Spleen (tissue), 11 donors: ENCODE data around the gene GRM3. TPM values are rescaled to one million over a fixed set of nuclear protein-coding genes. Genes with fewer than 3 reads are reported as not detected.

Experiments used
- DNase-seq: peaks from one replicate; pipeline ENCODE4 v3.0.0-alpha.2; 2020
- H3K27ac ChIP-seq, 8 donors: fragments of 200-600 bp; sonication (generic) in 7 of 8; 1 replicate in 4 of 8; 2 replicates in 4 of 8; pipeline versions ENCODE4 v1.5.0 to v1.8.0; 2016 to 2021; ENCODE audit warnings: inconsistent platforms in 4 of 8, mild to moderate bottlenecking in 4 of 8, moderate library complexity in 1 of 8
- H3K27me3 ChIP-seq, 7 donors: fragments of 200-600 bp; sonication (generic) in 6 of 7; replicated peaks in 1 of 7; 1 replicate in 4 of 7; 2 replicates in 3 of 7; pipeline versions ENCODE4 v1.5.0 to v1.8.0; 2016 to 2021; ENCODE audit warnings: inconsistent platforms in 3 of 7, mild to moderate bottlenecking in 1 of 7
- H3K36me3 ChIP-seq, 6 donors: fragments of 200-600 bp; sonication (generic) in 5 of 6; 1 replicate in 4 of 6; 2 replicates in 2 of 6; pipeline versions ENCODE4 v1.5.0 to v1.8.0; 2016 to 2021; ENCODE audit warnings: inconsistent platforms in 2 of 6
- H3K4me1 ChIP-seq, 6 donors: fragments of 200-600 bp; sonication (generic) in 5 of 6; 1 replicate in 3 of 6; 2 replicates in 3 of 6; pipeline versions ENCODE4 v1.5.0 to v1.8.0; 2016 to 2021; ENCODE audit warnings: inconsistent platforms in 3 of 6
- H3K4me3 ChIP-seq, 8 donors: fragments of 200-600 bp; sonication (generic) in 7 of 8; 1 replicate in 4 of 8; 2 replicates in 4 of 8; pipeline versions ENCODE4 v1.5.0 to v1.8.0; 2016 to 2021; ENCODE audit warnings: inconsistent platforms in 4 of 8, mild to moderate bottlenecking in 4 of 8, moderate library complexity in 2 of 8
- H3K9me3 ChIP-seq, 8 donors: fragments of 200-600 bp; sonication (generic) in 7 of 8; 1 replicate in 4 of 8; 2 replicates in 4 of 8; pipeline versions ENCODE4 v1.5.0 to v1.8.0; 2016 to 2021; ENCODE audit warnings: inconsistent platforms in 4 of 8
- POLR2A ChIP-seq, 3 donors: fragments of 450-650 bp; IDR thresholded peaks; one replicate each; pipeline ENCODE4 v1.5.1; 2017; ENCODE audit warnings: antibody characterized with exemption in 3 of 3, mild to moderate bottlenecking in 1 of 3
- POLR2AphosphoS5 ChIP-seq, 3 donors: sonication (generic); formaldehyde crosslinking; IDR thresholded peaks; one replicate each; pipeline ENCODE4 v1.5.1; 2017; ENCODE audit warnings: antibody characterized with exemption in 3 of 3
- WGBS, 5 donors: extraction: QIAGEN DNeasy Blood & Tissue Kit in 3 of 5; methylation state at CpG; one replicate each; pipeline versions ENCODE4 v1.1.5 to v1.1.7; 2013 to 2018; 5-methylcytosine and 5-hydroxymethylcytosine counted together
- intact Hi-C: fragments of 100-400 bp; cut with DNase I; formaldehyde crosslinking; loops from one replicate; pipeline ENCODE4 v1.15.0; 2023; ENCODE audit warnings: low total_unique reads
- polyA plus RNA-seq, 3 donors: library from polyadenylated mRNA; stranded (reverse); fragments of 200-250 nt; gene quantifications; one replicate each; pipeline ENCODE4 v1.2.1, GENCODE V29; 2013
- total RNA-seq, 7 donors: library from RNA; depleted of rRNA in 3 of 7; stranded (reverse); fragments of >200 nt in 3 of 7; fragmentation: NEBNext Ultra II Directional in 4 of 7; extraction: Animal tissue kit (Norgen Biotek cat#: 25700) in 4 of 7; gene quantifications; one replicate each; pipeline versions ENCODE4 v1.1.0 to v1.2.1, GENCODE V29; 2016 to 2021
- TF ChIP-seq, protein P1 (sequence below), 11 experiments: fragments of 200-600 bp in 7 of 11; fragments of 450-650 bp in 4 of 11; sonication (generic) in 4 of 11; IDR thresholded peaks in 8 of 11; conservative IDR thresholded peaks in 3 of 11; 1 replicate in 7 of 11; 2 replicates in 4 of 11; pipeline versions ENCODE4 v1.4.0 to v1.8.0; 2016 to 2021; ENCODE audit warnings: antibody characterized with exemption in 11 of 11, inconsistent platforms in 4 of 11, mild to moderate bottlenecking in 1 of 11
- donor health status: healthy with polysubstance abuse.
- donor health status: DM: no; HTN: no; CAD: no; lungs with moderate emphysema.
- donor health status: DM: no; HTN: no; CAD: no.
- donor health status: Bipolar disorder and iron deficiency.
- donor health status: healthy.
- donor health status: DM: no; HTN: no; CAD: no.
- donor health status: DM: yes; HTN: yes; CAD: no.

Gene GRM3
- total and polyA plus RNA-seq, 10 donors = 0.21 to 0.37 TPM; not detected in 8

GRCh38 chr7:86785641-86786040 lies 141.9 kb downstream of the GRM3 start:
- no peaks in the 10 kb centered on the region for H3K27me3 ChIP-seq
- TF ChIP-seq POLR2AphosphoS5 (IDR thresholded peaks at IDR 0.05) = no peak
- no peak for TF ChIP-seq POLR2A (IDR thresholded peaks at IDR 0.05)
- 37 to 52% (median 43%) methylated on average over 3 of the region's 3 CpGs for WGBS, 5 donors
- no peaks in the 10 kb centered on the region for H3K36me3 ChIP-seq
- no peak overlapping the region for H3K4me3 ChIP-seq
- no peak overlapping the region for H3K27ac ChIP-seq
- intact Hi-C loops = no loop called here
- no peak for DNase-seq
- H3K4me1 ChIP-seq = no peaks in the 10 kb centered on the region
- peaks cover 0 to 6% (median 0%) of the 10 kb centered on the region in 8 donors for H3K9me3 ChIP-seq

- 95 to 98% (median 97%) methylated on average over 30 to 36 of the region's 36 CpGs for WGBS, 5 donors
Observed at GRCh38 chr7:86786376-86786775, 142.7 kb downstream of the GRM3 start.

GRCh38 chr7:86788948-86789347 lies 145.2 kb downstream of the GRM3 start:
- intact Hi-C loops = no loop called here
- Histone ChIP-seq H3K9me3 (peaks cover 0 to 6% (median 0%) of the 10 kb centered on the region in 8 donors), H3K27me3 (no peaks in the 10 kb centered on the region), H3K36me3 (no peaks in the 10 kb centered on the region), H3K4me3 (no peak overlapping the region), H3K27ac (no peak overlapping the region), H3K4me1 (no peaks in the 10 kb centered on the region)
- 49 to 70% (median 59%) methylated on average over 1 of the region's 1 CpG for WGBS, 5 donors
- no peak for DNase-seq
- TF ChIP-seq, protein P1, sequence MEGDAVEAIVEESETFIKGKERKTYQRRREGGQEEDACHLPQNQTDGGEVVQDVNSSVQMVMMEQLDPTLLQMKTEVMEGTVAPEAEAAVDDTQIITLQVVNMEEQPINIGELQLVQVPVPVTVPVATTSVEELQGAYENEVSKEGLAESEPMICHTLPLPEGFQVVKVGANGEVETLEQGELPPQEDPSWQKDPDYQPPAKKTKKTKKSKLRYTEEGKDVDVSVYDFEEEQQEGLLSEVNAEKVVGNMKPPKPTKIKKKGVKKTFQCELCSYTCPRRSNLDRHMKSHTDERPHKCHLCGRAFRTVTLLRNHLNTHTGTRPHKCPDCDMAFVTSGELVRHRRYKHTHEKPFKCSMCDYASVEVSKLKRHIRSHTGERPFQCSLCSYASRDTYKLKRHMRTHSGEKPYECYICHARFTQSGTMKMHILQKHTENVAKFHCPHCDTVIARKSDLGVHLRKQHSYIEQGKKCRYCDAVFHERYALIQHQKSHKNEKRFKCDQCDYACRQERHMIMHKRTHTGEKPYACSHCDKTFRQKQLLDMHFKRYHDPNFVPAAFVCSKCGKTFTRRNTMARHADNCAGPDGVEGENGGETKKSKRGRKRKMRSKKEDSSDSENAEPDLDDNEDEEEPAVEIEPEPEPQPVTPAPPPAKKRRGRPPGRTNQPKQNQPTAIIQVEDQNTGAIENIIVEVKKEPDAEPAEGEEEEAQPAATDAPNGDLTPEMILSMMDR (IDR thresholded peaks at IDR 0.05 in 8 of 11, conservative IDR thresholded peaks at IDR 0.05 in 3 of 11) = no peak
- no peak for TF ChIP-seq POLR2AphosphoS5 (IDR thresholded peaks at IDR 0.05)
- TF ChIP-seq POLR2A (IDR thresholded peaks at IDR 0.05) = no peak

More at GRCh38 chr7:86786376-86786775, 142.7 kb downstream of the GRM3 start:
- Histone ChIP-seq H3K27me3 (no peaks in the 10 kb centered on the region), H3K36me3 (no peaks in the 10 kb centered on the region), H3K4me1 (no peaks in the 10 kb centered on the region), H3K4me3 (no peak overlapping the region), H3K9me3 (peaks cover 0 to 6% (median 0%) of the 10 kb centered on the region in 8 donors), H3K27ac (no peak overlapping the region)
- TF ChIP-seq POLR2AphosphoS5 (IDR thresholded peaks at IDR 0.05) = no peak
- TF ChIP-seq, protein P1 (IDR thresholded peaks at IDR 0.05 in 8 of 11, conservative IDR thresholded peaks at IDR 0.05 in 3 of 11) = no peak
- no peak for TF ChIP-seq POLR2A (IDR thresholded peaks at IDR 0.05)
- peak; percentile 70 for DNase-seq
- intact Hi-C loops = no loop called here

- Histone ChIP-seq H3K36me3 (no peaks in the 10 kb centered on the region), H3K27ac (no peak overlapping the region), H3K4me3 (no peak overlapping the region), H3K4me1 (no peaks in the 10 kb centered on the region), H3K9me3 (peaks cover 0 to 6% (median 0%) of the 10 kb centered on the region in 8 donors), H3K27me3 (no peaks in the 10 kb centered on the region)
- DNase-seq = no peak
- intact Hi-C loops = no loop called here
- TF ChIP-seq POLR2A (IDR thresholded peaks at IDR 0.05) (no peak), POLR2AphosphoS5 (IDR thresholded peaks at IDR 0.05) (no peak)
- TF ChIP-seq, protein P1 (IDR thresholded peaks at IDR 0.05 in 8 of 11, conservative IDR thresholded peaks at IDR 0.05 in 3 of 11) = no peak
Observed at GRCh38 chr7:86790383-86790782, 146.7 kb downstream of the GRM3 start.

DNA sequence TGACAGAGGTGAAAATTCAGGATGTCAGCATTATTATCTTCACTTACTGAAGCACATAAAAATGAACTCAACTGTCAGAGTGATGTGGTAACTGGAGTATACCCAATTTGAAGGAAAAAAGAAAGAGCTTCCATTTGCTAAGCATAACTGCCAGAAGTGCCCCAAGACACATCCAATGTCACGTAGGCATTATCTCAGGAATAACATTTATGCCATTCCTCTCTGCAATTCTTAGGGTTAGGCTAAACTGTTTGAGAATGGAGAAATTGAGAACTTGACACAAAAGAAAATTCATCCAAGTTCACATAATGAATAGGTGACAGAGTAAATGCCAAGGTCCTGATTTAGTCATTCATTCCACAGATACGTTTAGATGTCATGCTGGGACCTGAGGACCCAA lies 148.6 kb downstream of the GRM3 start:
- intact Hi-C loops = no loop called here
- TF ChIP-seq POLR2AphosphoS5 (IDR thresholded peaks at IDR 0.05) = no peak
- TF ChIP-seq, protein P1 (IDR thresholded peaks at IDR 0.05 in 8 of 11, conservative IDR thresholded peaks at IDR 0.05 in 3 of 11) = no peak
- no peak for TF ChIP-seq POLR2A (IDR thresholded peaks at IDR 0.05)
- no peaks in the 10 kb centered on the region for H3K36me3 ChIP-seq
- H3K27ac ChIP-seq = no peak overlapping the region
- no peaks in the 10 kb centered on the region for H3K27me3 ChIP-seq
- H3K9me3 ChIP-seq = peaks cover 0 to 10% (median 3%) of the 10 kb centered on the region in 8 donors
- H3K4me1 ChIP-seq = no peaks in the 10 kb centered on the region
- WGBS, 5 donors = 72 to 83% (median 77%) methylated on average over 2 of the region's 2 CpGs
- DNase-seq = no peak
- H3K4me3 ChIP-seq = no peak overlapping the region
